ENCODE measurements around the gene GATB. TPM values are rescaled to one million over a fixed set of nuclear protein-coding genes. Genes with fewer than 3 reads are reported as not detected.
A peak's percentile ranks its signal among the peaks of the same experiment; 100 is the strongest.
"Not testable (repeated sequence)": the region's sequence is repeated elsewhere in the genome, so short reads cannot be mapped to it uniquely, and the experiment has no call there.

GATB gene
- total RNA-seq, 1 donor from 2014 or later: 142 TPM

- DNase-seq: no peak
- ATAC-seq: no peak
- intact Hi-C loops (cut with micrococcal nuclease): no loop called here
Observed at GRCh38 chr4:151743128-151743854, 17.5 kb downstream of the GATB start.

GRCh38 chr4:151738720-151739517 lies 21.9 kb downstream of the GATB start:
- intact Hi-C loops (cut with micrococcal nuclease): no loop called here
- ATAC-seq (peak; percentile 74), DNase-seq (no peak)

GRCh38 chr4:151736852-151737251 lies 24.0 kb downstream of the GATB start:
- intact Hi-C loops (cut with micrococcal nuclease); DNase-seq; ATAC-seq: not testable (repeated sequence)

GRCh38 chr4:151736361-151736760 lies 24.4 kb downstream of the GATB start:
- intact Hi-C loops (cut with micrococcal nuclease): no loop called here
- DNase-seq (no peak), ATAC-seq (no peak)

GRCh38 chr4:151731670-151732069 lies 29.1 kb downstream of the GATB start:
- intact Hi-C loops (cut with micrococcal nuclease); DNase-seq; ATAC-seq: not testable (repeated sequence)

GRCh38 chr4:151729731-151730559 lies 30.9 kb downstream of the GATB start:
- no peak for DNase-seq
- ATAC-seq: no peak
- intact Hi-C loops (cut with micrococcal nuclease): no loop called here

- no peak for ATAC-seq
Observed at GRCh38 chr4:151728679-151729078, 32.1 kb downstream of the GATB start.

GRCh38 chr4:151728006-151728405 lies 32.8 kb downstream of the GATB start:
- intact Hi-C loops (cut with micrococcal nuclease): no loop called here
- ATAC-seq (no peak), DNase-seq (no peak)

More at GRCh38 chr4:151728679-151729078, 32.1 kb downstream of the GATB start:
- intact Hi-C loops (cut with micrococcal nuclease): no loop called here
- DNase-seq: no peak

- ATAC-seq: no peak
- DNase-seq: no peak
- intact Hi-C loops (cut with micrococcal nuclease): no loop called here
Observed at GRCh38 chr4:151727365-151727764, 33.4 kb downstream of the GATB start.

GRCh38 chr4:151725087-151725486 lies 35.7 kb downstream of the GATB start:
- intact Hi-C loops (cut with micrococcal nuclease): no loop called here
- no peak for ATAC-seq

GRCh38 chr4:151721916-151722315 lies 38.9 kb downstream of the GATB start:
- no peak for DNase-seq
- intact Hi-C loops (cut with micrococcal nuclease): no loop called here

More at GRCh38 chr4:151725087-151725486, 35.7 kb downstream of the GATB start:
- DNase-seq: no peak

GRCh38 chr4:151721466-151721865 lies 39.3 kb downstream of the GATB start:
- no peak for DNase-seq
- intact Hi-C loops (cut with micrococcal nuclease): no loop called here
- no peak for ATAC-seq

More at GRCh38 chr4:151721916-151722315, 38.9 kb downstream of the GATB start:
- no peak for ATAC-seq

- intact Hi-C loops (cut with micrococcal nuclease): no loop called here
- ATAC-seq (peak; percentile 60), DNase-seq (peak; percentile 47)
Observed at GRCh38 chr4:151719956-151720334, 40.9 kb downstream of the GATB start.

GRCh38 chr4:151718984-151719955 lies 41.5 kb downstream of the GATB start:
- DNase-seq: peak; percentile 64
- ATAC-seq: peak; percentile 92
- intact Hi-C loops (cut with micrococcal nuclease): no loop called here

- intact Hi-C loops (cut with micrococcal nuclease): no loop called here
Observed at GRCh38 chr4:151717909-151718628, 42.7 kb downstream of the GATB start.

GRCh38 chr4:151717314-151717713 lies 43.5 kb downstream of the GATB start:
- no peak for DNase-seq
- ATAC-seq: no peak
- intact Hi-C loops (cut with micrococcal nuclease): no loop called here

More at GRCh38 chr4:151717909-151718628, 42.7 kb downstream of the GATB start:
- DNase-seq: no peak
- no peak for ATAC-seq

GRCh38 chr4:151716324-151716723 lies 44.5 kb downstream of the GATB start:
- intact Hi-C loops (cut with micrococcal nuclease): no loop called here
- ATAC-seq (no peak), DNase-seq (no peak)

- ATAC-seq (no peak), DNase-seq (no peak)
- intact Hi-C loops (cut with micrococcal nuclease): no loop called here
Observed at GRCh38 chr4:151715881-151716280, 44.9 kb downstream of the GATB start.

Data from left ventricle myocardium superior (tissue), 1 donor.